ENCODE results near the gene SCARF1.

The SCARF1 gene

GRCh38 chr17:1597861-1598342 is 47.6 kb downstream of the SCARF1 start:
- DNase-seq: no peak

- DNase-seq: no peak
Measured at GRCh38 chr17:1593630-1593931, 52.0 kb downstream of the SCARF1 start.

- DNase-seq: no peak
Measured at GRCh38 chr17:1592751-1593629, 52.5 kb downstream of the SCARF1 start.

GRCh38 chr17:1591474-1592090 is 54.0 kb downstream of the SCARF1 start:
- DNase-seq: no peak

GRCh38 chr17:1590747-1591473 is 54.6 kb downstream of the SCARF1 start:
- no peak for DNase-seq

GRCh38 chr17:1590029-1590746 is 55.3 kb downstream of the SCARF1 start:
- peak; percentile 40 to 52 for DNase-seq

- DNase-seq: no peak
Measured at GRCh38 chr17:1588821-1589585, 56.5 kb downstream of the SCARF1 start.

- DNase-seq: no peak
Measured at GRCh38 chr17:1584167-1584566, 61.4 kb downstream of the SCARF1 start.
